GM21737 (cell line): ENCODE data around the gene CYFIP1.
"Not testable (repeated sequence)": the region's sequence is repeated elsewhere in the genome, so short reads cannot be mapped to it uniquely, and the experiment has no call there.

Source experiments
- ATAC-seq: cut with Tn5 transposase; IDR thresholded peaks from one replicate; pipeline ENCODE4 v1.9.1; 2021; ENCODE audit warnings: mild to moderate bottlenecking, moderate library complexity; ENCODE audit not compliant: unreplicated experiment

CYFIP1 gene

GRCh38 chr15:22980189-22981050, at the start of gene CYFIP1:
TSS of gene CYFIP1 (minus strand) at chr15:22980368. CDS start at chr15:22947285, 33,083 bp downstream.
- peak; percentile 57 for ATAC-seq

DNA sequence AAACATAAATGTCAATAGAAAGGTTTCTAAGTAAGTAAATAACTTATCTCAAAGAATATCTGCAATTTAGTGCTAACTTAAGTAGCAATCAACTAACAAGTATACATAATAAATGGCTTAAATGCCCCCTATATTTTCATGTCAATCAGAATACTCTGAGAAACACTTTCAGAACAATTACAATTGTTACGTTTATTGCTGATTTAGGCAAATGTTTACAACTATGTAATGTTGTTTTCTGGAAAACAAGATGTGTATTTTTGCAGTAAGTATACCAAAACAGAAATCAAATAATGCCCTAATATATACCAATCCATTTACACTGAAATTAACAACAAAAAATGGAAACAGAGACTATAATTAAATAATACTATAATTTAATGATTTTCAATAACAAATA, 46.0 kb upstream of the CYFIP1 start:
- no peak for ATAC-seq

- ATAC-seq: no peak
These were observed 42.0 kb upstream of the CYFIP1 start for GRCh38 chr15:23022156-23022555.

GRCh38 chr15:23014394-23015000, 34.3 kb upstream of the CYFIP1 start:
- no peak for ATAC-seq

DNA sequence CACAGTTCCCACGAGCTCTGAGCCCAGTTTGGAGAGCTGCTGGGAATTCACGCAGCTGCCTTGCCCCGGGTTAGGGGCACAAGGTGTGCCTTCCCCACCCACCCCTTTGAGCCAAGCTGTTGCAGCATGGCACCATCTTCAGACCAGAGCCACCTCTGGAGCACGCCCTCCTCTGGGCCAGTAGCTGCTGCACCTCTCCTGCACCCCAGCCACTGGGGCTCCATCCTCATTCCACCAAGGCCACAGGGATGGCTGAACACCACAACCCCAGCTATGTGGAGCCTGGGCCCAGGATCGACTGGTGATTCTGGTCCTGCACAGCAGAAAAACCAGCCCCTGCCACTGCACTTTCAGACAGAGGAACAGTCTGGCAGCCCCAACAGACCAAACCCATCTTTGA, 33.5 kb upstream of the CYFIP1 start:
- ATAC-seq: no peak

GRCh38 chr15:23012616-23013015, 32.4 kb upstream of the CYFIP1 start:
- ATAC-seq: not testable (repeated sequence)

DNA sequence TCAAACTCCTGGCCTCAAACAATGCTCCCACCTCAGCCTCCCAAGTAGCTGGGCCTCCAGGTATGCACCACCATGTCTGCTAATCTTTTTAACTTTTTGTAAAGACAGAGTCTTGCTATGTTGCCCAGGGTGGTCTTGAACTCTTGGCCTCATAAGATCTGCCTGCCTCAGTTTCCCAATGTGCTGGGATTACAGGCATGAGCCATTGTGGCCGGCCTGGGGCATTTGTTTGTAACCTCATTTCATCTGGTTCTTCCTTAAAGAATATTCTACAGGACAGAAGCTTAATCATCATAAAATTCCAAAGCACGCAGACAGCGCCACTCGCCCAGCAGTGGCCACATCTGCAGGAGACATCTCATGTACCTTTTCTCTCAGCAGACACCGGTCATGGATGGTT, 23.6 kb upstream of the CYFIP1 start:
- ATAC-seq: no peak

GRCh38 chr15:23002920-23003319, 22.8 kb upstream of the CYFIP1 start:
- ATAC-seq: no peak

DNA sequence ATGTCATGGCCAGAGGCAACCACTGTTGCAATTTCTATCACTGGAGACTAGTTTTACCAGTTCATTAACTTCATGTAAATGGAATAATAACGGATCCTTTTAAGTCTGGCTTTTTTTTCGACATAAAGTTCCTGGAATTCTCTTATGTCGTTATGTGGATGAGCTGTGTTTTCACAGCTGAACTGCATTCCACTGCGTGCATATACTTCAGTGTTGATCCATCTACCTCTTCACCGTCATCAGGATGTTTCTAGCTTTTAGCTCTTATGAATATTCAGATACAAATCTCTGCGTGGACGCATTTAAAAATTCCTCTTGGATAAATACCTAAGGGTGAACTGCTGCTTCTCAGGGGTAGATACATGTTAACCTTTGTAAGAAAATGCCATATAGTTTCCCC, 15.6 kb upstream of the CYFIP1 start:
- ATAC-seq: no peak

DNA sequence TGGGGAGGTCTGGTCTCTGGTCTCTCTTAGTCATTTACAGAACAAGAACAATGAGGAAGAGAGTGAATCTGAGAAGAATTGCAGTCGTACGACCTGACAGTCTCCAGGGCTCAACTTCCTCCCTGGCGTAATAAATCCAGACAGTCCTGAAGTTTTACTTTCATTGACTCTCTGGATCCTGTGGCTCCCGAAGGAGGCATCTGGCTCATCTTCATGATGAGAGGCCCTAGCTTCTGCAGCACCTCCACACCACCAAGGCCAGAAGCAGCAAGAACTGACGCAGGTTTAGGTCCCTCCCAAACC, 11.8 kb upstream of the CYFIP1 start:
- no peak for ATAC-seq

- ATAC-seq: no peak
These were observed 9.7 kb upstream of the CYFIP1 start for GRCh38 chr15:22989576-22990477.

DNA sequence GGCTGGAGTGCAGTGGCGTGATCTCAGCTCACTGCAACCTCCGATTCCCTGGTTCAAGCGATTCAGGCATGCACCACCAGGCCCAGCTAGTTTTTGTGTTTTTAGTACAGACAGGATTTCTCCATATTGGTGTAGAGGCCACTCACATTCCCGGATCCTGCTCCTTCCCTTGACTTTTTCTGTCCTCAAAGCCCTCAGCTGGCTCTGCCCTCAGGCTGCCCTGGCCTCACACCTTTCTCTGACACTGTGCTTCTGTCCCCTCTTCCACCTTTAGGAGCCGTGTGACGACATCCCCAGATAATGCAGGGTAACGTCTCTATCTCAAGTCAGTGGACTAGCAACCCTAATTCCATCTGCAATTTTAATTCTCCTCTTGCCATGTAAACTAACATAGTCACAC, 8.6 kb upstream of the CYFIP1 start:
- no peak for ATAC-seq

- ATAC-seq: not testable (repeated sequence)
These were observed 1.8 kb upstream of the CYFIP1 start for GRCh38 chr15:22981931-22982330.

DNA sequence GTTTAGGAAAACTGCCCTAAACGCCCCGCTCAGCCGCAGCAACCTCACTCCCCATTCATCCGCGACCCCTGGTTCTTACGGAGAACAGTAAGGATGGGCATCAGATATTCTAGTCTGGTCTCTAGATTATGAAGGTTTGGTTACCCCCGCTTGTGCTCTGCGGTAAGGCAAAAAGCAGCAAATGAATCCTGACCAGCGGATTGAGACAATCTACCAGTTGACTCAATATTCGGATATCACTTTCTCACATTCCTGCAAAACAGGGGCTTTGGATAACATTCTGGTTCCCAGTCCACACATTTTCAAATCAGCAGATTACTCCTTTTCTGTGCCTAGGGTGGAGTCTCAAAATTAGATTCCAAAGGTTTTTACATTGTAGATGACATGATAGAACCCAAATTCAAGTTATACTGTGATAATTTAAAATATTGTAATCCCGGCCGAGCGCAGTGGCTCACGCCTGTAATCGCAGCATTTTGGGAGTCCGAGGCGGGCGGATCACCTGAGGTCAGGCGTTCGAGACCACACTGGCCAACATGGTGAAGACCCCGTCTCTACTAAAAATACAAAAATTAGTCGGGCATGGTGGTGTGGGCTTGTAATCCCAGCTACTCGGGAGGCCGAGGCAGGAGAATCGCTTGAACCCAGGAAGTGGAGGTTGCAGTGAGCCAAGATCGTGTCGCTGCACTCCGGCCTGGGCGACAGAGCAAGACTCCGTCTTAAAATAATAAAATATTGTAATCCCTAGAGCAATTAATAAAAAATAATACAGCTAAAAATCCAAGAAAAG, 1.1 kb upstream of the CYFIP1 start:
- ATAC-seq: no peak

DNA sequence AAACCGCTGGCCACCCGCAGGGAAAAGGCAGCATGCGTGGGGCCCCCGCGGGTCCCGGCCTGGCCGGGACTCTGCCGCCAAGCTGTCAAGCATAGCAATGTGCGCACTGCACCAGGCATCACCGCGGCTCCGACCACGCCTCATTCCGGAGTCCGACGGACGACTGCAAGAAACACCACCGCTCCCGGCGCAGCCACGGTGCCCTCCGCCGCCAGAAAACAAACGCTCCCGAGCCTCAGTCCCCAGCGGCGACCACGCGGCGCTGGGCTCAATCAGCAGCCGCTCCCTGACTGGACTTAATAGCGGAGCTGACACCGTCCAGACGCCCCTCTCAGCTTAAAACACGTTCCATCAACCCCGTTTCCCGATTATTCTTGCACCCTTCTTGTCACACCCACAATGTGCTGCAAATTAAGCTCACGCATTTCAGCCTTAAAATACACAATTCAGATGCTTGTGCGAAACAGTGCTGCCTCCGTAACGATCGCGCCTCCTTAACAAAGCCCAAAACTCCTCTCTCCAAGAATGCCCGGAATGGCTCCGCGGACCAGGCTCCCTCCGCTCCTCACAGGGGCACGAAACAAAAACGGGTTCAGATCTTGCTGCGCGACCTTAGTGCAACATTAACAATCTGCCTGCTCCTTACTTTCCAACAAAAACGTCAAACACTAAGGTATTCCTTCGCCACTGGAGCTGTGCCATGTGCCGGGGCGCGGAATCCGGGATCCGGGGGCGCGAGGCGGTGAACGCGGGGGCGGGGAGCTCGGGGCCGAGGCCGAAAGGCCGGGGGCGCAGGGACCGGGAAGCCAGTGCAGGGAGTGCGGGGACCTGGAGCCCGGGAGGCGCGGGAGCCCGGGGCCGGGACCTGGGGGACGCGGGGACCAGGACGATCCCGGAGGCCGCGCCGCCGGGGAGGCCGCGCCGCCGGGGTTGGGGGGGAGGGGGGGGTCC, 655 bp downstream of the CYFIP1 start:
- peak; percentile 53 for ATAC-seq

GRCh38 chr15:22978691-22979237, 1.4 kb downstream of the CYFIP1 start:
- peak; percentile 27 for ATAC-seq

DNA sequence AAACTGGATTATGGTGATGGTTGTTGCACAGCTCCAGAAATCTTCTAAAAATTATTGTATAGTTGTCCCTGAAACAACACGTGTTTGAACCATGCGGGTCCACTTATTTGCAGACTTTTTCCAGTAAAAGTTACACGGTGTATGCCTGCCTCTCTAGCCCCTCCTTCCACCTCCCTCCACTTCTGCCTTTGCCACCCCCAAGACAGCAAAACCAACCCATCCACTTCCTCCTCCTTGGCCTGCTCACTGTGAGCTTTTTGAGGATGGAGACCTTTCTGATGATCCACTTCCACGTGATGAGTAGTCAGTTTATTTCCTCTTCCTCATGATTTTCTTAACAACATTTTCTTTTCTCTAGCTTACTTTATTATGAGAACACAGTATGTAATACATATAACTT, 5.4 kb downstream of the CYFIP1 start:
- no peak for ATAC-seq

DNA sequence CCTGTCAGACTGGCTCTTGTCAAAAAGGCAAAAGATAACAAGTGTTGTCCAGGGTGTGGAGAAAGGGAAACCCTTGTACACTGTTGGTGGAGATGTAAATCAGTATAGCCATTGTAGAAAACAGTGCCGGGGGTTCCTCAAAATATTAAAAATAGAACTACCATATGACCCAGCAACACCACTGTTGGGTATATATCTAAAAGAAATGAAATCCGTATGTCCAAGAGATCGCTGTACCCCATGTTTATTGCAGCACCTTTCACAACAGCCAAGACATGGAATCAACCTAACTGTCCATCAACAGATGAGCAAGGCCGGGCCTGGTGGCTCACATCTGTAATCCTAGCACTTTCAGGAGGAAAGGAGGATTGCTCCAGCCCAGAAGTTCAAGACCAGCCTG, 6.2 kb downstream of the CYFIP1 start:
- no peak for ATAC-seq

- no peak for ATAC-seq
These were observed 6.9 kb downstream of the CYFIP1 start for GRCh38 chr15:22973286-22973685.
